HepG2 (cell line): Measurements from ENCODE around the gene FBH1. TPM values are rescaled to one million over a fixed set of nuclear protein-coding genes. Genes with fewer than 3 reads are reported as not detected.

Source experiments
- AGO1 ChIP-seq: fragments of 200-400 bp; formaldehyde crosslinking; IDR thresholded peaks from 2 replicates; pipeline ENCODE4 v1.6.1; 2017; ENCODE audit warnings: mild to moderate bottlenecking, low read depth, low read length, moderate library complexity; ENCODE audit not compliant: poor library complexity, severe bottlenecking
- ELF4 ChIP-seq: sonication (generic); formaldehyde crosslinking; IDR thresholded peaks from 2 replicates; pipeline ENCODE4 v1.5.0; 2020; ENCODE audit warnings: missing genetic modification reagents, mild to moderate bottlenecking, moderate library complexity, borderline replicate concordance
- HNF4G ChIP-seq, 2 experiments: sonication (generic) in 1 of 2; formaldehyde crosslinking in 1 of 2; IDR thresholded peaks; 2 replicates each; pipeline versions ENCODE4 v1.4.0 to v1.6.1; 2011 to 2020; ENCODE audit warnings: borderline replicate concordance in 2 of 2, low read depth in 2 of 2, mild to moderate bottlenecking in 2 of 2, low read length in 1 of 2, missing genetic modification reagents in 1 of 2, moderate library complexity in 1 of 2
- HOXA9 ChIP-seq: sonication (generic); formaldehyde crosslinking; IDR thresholded peaks from 2 replicates; pipeline ENCODE4 v1.8.1; 2022; ENCODE audit warnings: missing genetic modification reagents, mild to moderate bottlenecking, moderate library complexity, borderline replicate concordance
- HOXD1 ChIP-seq: sonication (generic); formaldehyde crosslinking; IDR thresholded peaks from 2 replicates; pipeline ENCODE4 v1.5.0; 2020; ENCODE audit warnings: missing genetic modification reagents
- JUN ChIP-seq: sonication (generic); formaldehyde crosslinking; IDR thresholded peaks from 2 replicates; pipeline ENCODE4 v1.4.0; 2020; ENCODE audit warnings: mild to moderate bottlenecking, missing genetic modification reagents
- KLF15 ChIP-seq: sonication (generic); formaldehyde crosslinking; IDR thresholded peaks from 2 replicates; pipeline ENCODE4 v1.8.1; 2023; ENCODE audit warnings: borderline replicate concordance, mild to moderate bottlenecking, inconsistent platforms, missing genetic modification reagents, mixed read lengths
- KMT2B ChIP-seq: IDR thresholded peaks from 2 replicates; pipeline ENCODE4 v1.6.1; 2016; ENCODE audit warnings: missing genetic modification reagents, missing compliant biosample characterization
- MZF1 ChIP-seq: sonication (generic); formaldehyde crosslinking; IDR thresholded peaks from 2 replicates; pipeline ENCODE4 v1.8.1; 2023; ENCODE audit warnings: mild to moderate bottlenecking, missing genetic modification reagents, borderline replicate concordance
- NFATC3 ChIP-seq: sonication (generic); formaldehyde crosslinking; IDR thresholded peaks from 2 replicates; pipeline ENCODE4 v1.5.1; 2020; ENCODE audit warnings: mild to moderate bottlenecking, missing genetic modification reagents
- PAWR ChIP-seq: sonication (generic); formaldehyde crosslinking; IDR thresholded peaks from 2 replicates; pipeline ENCODE4 v1.4.0; 2020; ENCODE audit warnings: missing genetic modification reagents, mild to moderate bottlenecking, borderline replicate concordance
- RELA ChIP-seq: sonication (generic); formaldehyde crosslinking; IDR thresholded peaks from 2 replicates; pipeline ENCODE4 v1.4.0; 2020; ENCODE audit warnings: missing genetic modification reagents
- TBP ChIP-seq: sonication (generic); formaldehyde crosslinking; IDR thresholded peaks from 2 replicates; pipeline ENCODE4 v1.5.0; 2020; ENCODE audit warnings: missing genetic modification reagents
- XBP1 ChIP-seq: sonication (generic); formaldehyde crosslinking; IDR thresholded peaks from 2 replicates; pipeline ENCODE4 v1.5.0; 2020; ENCODE audit warnings: missing genetic modification reagents
- ZNF460 ChIP-seq: sonication (generic); formaldehyde crosslinking; IDR thresholded peaks from 2 replicates; pipeline ENCODE4 v1.5.1; 2020; ENCODE audit warnings: missing genetic modification reagents, mild to moderate bottlenecking, borderline replicate concordance
- ZNF510 ChIP-seq: sonication (generic); formaldehyde crosslinking; IDR thresholded peaks from 2 replicates; pipeline ENCODE4 v1.4.0; 2020; ENCODE audit warnings: low read depth, mild to moderate bottlenecking, missing genetic modification reagents
- ZNF83 ChIP-seq: sonication (generic); formaldehyde crosslinking; IDR thresholded peaks from 2 replicates; pipeline ENCODE4 v1.4.0; 2020; ENCODE audit warnings: missing genetic modification reagents, mild to moderate bottlenecking, borderline replicate concordance
- ZNF839 ChIP-seq: sonication (generic); formaldehyde crosslinking; IDR thresholded peaks from 2 replicates; pipeline ENCODE4 v1.4.0; 2020; ENCODE audit warnings: missing genetic modification reagents, mild to moderate bottlenecking, borderline replicate concordance
- ZSCAN21 ChIP-seq: sonication (generic); formaldehyde crosslinking; IDR thresholded peaks from 2 replicates; pipeline ENCODE4 v1.8.0; 2022; ENCODE audit warnings: mild to moderate bottlenecking, missing genetic modification reagents, moderate library complexity, borderline replicate concordance
- ZSCAN5A ChIP-seq: sonication (generic); formaldehyde crosslinking; IDR thresholded peaks from 2 replicates; pipeline ENCODE4 v1.8.0; 2022; ENCODE audit warnings: mild to moderate bottlenecking, missing genetic modification reagents, borderline replicate concordance
- polyA plus RNA-seq, 8 experiments: library from polyadenylated mRNA; depleted of rRNA in 3 of 8; stranded (reverse) in 7 of 8; unstranded in 1 of 8; fragments of >200 nt; fragmentation: Illumina TruSeq in 4 of 8; extraction: Trizol in 4 of 8; gene quantifications; 2 replicates each; pipeline versions ENCODE4 v1.2.1 to v1.2.3, GENCODE V29; 2011 to 2016; ENCODE audit warnings: low read depth in 4 of 8, missing spikeins in 1 of 8, mixed read lengths in 1 of 8; ENCODE audit not compliant: insufficient read depth in 1 of 8
- total RNA-seq, 5 experiments: library from RNA; depleted of rRNA; stranded (reverse); fragments of >200 nt; fragmentation: Illumina TruSeq; extraction: Trizol; gene quantifications; 2 replicates each; pipeline ENCODE4 v1.2.3, GENCODE V29; 2016; ENCODE audit warnings: low read depth in 1 of 5
- TF ChIP-seq, protein P1 (sequence below), 2 experiments: IDR thresholded peaks; 2 replicates each; pipeline ENCODE4 v1.6.1; 2011 to 2012; ENCODE audit warnings: low read length in 2 of 2, borderline replicate concordance in 1 of 2, low read depth in 1 of 2, mild to moderate bottlenecking in 1 of 2, moderate library complexity in 1 of 2
- TF ChIP-seq, protein P2 (sequence below): sonication (generic); formaldehyde crosslinking; IDR thresholded peaks from 2 replicates; pipeline ENCODE4 v1.5.0; 2020; ENCODE audit warnings: missing genetic modification reagents

Gene FBH1
- total and polyA plus RNA-seq, 2 of the 13 experiments (the other 11 are each of a cell fraction or from before 2014, with no cell fraction given) = 48.8 to 60.3 TPM

GRCh38 chr10:5840314-5841307 is 49.4 kb upstream of the FBH1 start (continued):
- TF ChIP-seq, protein P1, sequence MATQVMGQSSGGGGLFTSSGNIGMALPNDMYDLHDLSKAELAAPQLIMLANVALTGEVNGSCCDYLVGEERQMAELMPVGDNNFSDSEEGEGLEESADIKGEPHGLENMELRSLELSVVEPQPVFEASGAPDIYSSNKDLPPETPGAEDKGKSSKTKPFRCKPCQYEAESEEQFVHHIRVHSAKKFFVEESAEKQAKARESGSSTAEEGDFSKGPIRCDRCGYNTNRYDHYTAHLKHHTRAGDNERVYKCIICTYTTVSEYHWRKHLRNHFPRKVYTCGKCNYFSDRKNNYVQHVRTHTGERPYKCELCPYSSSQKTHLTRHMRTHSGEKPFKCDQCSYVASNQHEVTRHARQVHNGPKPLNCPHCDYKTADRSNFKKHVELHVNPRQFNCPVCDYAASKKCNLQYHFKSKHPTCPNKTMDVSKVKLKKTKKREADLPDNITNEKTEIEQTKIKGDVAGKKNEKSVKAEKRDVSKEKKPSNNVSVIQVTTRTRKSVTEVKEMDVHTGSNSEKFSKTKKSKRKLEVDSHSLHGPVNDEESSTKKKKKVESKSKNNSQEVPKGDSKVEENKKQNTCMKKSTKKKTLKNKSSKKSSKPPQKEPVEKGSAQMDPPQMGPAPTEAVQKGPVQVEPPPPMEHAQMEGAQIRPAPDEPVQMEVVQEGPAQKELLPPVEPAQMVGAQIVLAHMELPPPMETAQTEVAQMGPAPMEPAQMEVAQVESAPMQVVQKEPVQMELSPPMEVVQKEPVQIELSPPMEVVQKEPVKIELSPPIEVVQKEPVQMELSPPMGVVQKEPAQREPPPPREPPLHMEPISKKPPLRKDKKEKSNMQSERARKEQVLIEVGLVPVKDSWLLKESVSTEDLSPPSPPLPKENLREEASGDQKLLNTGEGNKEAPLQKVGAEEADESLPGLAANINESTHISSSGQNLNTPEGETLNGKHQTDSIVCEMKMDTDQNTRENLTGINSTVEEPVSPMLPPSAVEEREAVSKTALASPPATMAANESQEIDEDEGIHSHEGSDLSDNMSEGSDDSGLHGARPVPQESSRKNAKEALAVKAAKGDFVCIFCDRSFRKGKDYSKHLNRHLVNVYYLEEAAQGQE (IDR thresholded peaks at IDR 0.05; ENCODE audit: borderline replicate concordance in 1 of 2, low read depth in 1 of 2, low read length in 2 of 2) = no peak
- TF ChIP-seq JUN = no peak
- no peak for TF ChIP-seq ZNF460
- TF ChIP-seq AGO1 = no peak
- TF ChIP-seq TBP (CRISPR knock-in tag) = no peak
- no peak for TF ChIP-seq XBP1 (CRISPR knock-in tag)
- no peak for TF ChIP-seq NFATC3 (CRISPR knock-in tag)
- no peak for TF ChIP-seq ELF4 (CRISPR knock-in tag)
- TF ChIP-seq, protein P2, sequence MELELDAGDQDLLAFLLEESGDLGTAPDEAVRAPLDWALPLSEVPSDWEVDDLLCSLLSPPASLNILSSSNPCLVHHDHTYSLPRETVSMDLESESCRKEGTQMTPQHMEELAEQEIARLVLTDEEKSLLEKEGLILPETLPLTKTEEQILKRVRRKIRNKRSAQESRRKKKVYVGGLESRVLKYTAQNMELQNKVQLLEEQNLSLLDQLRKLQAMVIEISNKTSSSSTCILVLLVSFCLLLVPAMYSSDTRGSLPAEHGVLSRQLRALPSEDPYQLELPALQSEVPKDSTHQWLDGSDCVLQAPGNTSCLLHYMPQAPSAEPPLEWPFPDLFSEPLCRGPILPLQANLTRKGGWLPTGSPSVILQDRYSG (CRISPR knock-in tag) = no peak
- no peak for TF ChIP-seq HNF4G (IDR thresholded peaks at IDR 0.05; ENCODE audit: borderline replicate concordance, low read depth, low read length)
- peak; percentile 41; the same call in 1 of the 2 replicates for TF ChIP-seq HNF4G (CRISPR knock-in tag; IDR thresholded peaks at IDR 0.05; ENCODE audit: borderline replicate concordance, low read depth)
- TF ChIP-seq ZNF839 (CRISPR knock-in tag) = 0 out of 2 replicates have a peak, but pooled peaks have one; percentile 41
- TF ChIP-seq ZNF83 (CRISPR knock-in tag) = no peak
- TF ChIP-seq KMT2B = no peak
- 0 out of 2 replicates have a peak, but pooled peaks have one; percentile 18 for TF ChIP-seq RELA
- TF ChIP-seq ZSCAN5A = no peak
- TF ChIP-seq ZNF510 (CRISPR knock-in tag) = 0 out of 2 replicates have a peak, but pooled peaks have one; percentile 44
- no peak for TF ChIP-seq MZF1
- TF ChIP-seq PAWR (CRISPR knock-in tag) = no peak
- TF ChIP-seq ZSCAN21 (CRISPR knock-in tag) = no peak; the same call in 1 of the 2 replicates
- TF ChIP-seq HOXA9 (CRISPR knock-in tag) = 0 out of 2 replicates have a peak, but pooled peaks have one; percentile 38
- no peak for TF ChIP-seq KLF15 (CRISPR knock-in tag)
- TF ChIP-seq HOXD1 (CRISPR knock-in tag) = no peak
